Measurements from ENCODE around the gene CALN1. TPM values are rescaled to one million over a fixed set of nuclear protein-coding genes. Genes with fewer than 3 reads are reported as not detected.

The CALN1 gene
- total and polyA plus RNA-seq, 2 of the 8 experiments (the other 6 are each of a cell fraction or from before 2014, with no cell fraction given): 6.4 to 15.2 TPM

DNA sequence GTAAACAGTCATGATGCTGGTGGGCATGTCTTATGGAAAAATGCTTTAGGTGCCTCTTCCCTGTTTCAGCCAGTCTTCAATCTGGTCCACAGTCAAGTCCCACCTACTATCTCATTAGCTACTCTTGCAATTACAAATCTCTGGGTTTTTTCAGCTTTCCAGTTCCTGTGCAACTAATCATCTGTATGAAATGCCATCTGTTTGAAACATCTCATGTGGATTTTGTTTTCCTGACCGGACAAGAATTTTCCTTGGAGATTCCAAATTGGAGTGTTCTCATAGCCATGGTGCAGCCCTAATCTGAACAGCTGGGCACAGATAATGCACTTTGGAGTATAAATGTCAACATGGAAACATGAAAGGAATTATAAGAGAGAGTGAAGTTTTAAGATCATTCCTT lies 41.3 kb upstream of the CALN1 start:
- H3K18ac ChIP-seq (ENCODE audit: extremely low read depth, low read length): no peak overlapping the region
- no peak overlapping the region for H2BK12ac ChIP-seq (ENCODE audit: low read depth, low read length)
- CTCF ChIA-PET (ENCODE audit: partially characterized antibody): interaction anchor here (1.2 to 1.3 kb wide), 2 partner anchors 53 to 241 kb away, joined by 3 read pairs; no protein-coding TSS in a partner anchor
- no peak overlapping the region for H2BK20ac ChIP-seq (ENCODE audit: low read length)
- H2AK5ac ChIP-seq (ENCODE audit: low read depth, low read length): no peak overlapping the region
- H3K79me2 ChIP-seq (ENCODE audit: control insufficient read depth in 1 of 2, insufficient read depth in 2 of 2, low read length in 2 of 2): no peaks in the 10 kb centered on the region
- DNase-seq (ENCODE audit: low read depth in 1 of 2, low spot score in 2 of 2) (no peak), FAIRE-seq (no peak)
- no peak overlapping the region for H4K8ac ChIP-seq (ENCODE audit: extremely low read depth, insufficient read depth, low read length)
- 96% methylated on average over 1 of the region's 1 CpG; no CpG with 5 or more reads in 1 of the 2 experiments for WGBS, 2 experiments (ENCODE audit: extremely low coverage in 1 of 2, insufficient coverage in 1 of 2, insufficient read length in 1 of 2, insufficient replicate concordance in 2 of 2, low coverage in 1 of 2, low lambda C conversion rate in 2 of 2, missing lambda C conversion rate in 1 of 2)
- no peak overlapping the region for H3K23ac ChIP-seq (ENCODE audit: insufficient read length)
- H3K27me3 ChIP-seq (replicated peaks in 1 of 4; ENCODE audit: control insufficient read depth in 3 of 4, extremely low read depth in 1 of 4, insufficient read depth in 3 of 4, low read length in 3 of 4): no peaks in the 10 kb centered on the region; a peak in 1 of 7 replicates
- H4K20me1 ChIP-seq (replicated peaks in 1 of 2; ENCODE audit: control insufficient read depth in 1 of 2, insufficient read depth in 2 of 2, low read length in 2 of 2): no peaks in the 10 kb centered on the region
- no peaks in the 10 kb centered on the region for H3K23me2 ChIP-seq (ENCODE audit: low read depth, low read length)
- no peak overlapping the region for H3K4ac ChIP-seq (replicated peaks; ENCODE audit: insufficient read length, low read depth, low read length)
- H3K9me3 ChIP-seq (ENCODE audit: insufficient read depth in 2 of 2, low read depth in 1 of 2, low read length in 1 of 2): peaks cover 0 to 9% of the 10 kb centered on the region in 2 experiments; a peak in 2 of 4 replicates
- no peak overlapping the region for H3K9ac ChIP-seq (replicated peaks in 1 of 4; ENCODE audit: extremely low read depth in 1 of 4, low read depth in 3 of 4, low read length in 3 of 4)
- H3K79me1 ChIP-seq (ENCODE audit: low read depth, low read length): no peaks in the 10 kb centered on the region
- H3K4me3 ChIP-seq (ENCODE audit: extremely low read depth in 1 of 4, insufficient read depth in 2 of 4, low read depth in 3 of 4, low read length in 4 of 4): no peak overlapping the region
- no peak overlapping the region for H3K14ac ChIP-seq (ENCODE audit: insufficient read length)
- H2BK120ac ChIP-seq (replicated peaks; ENCODE audit: low read depth, low read length): no peak overlapping the region
- H2BK5ac ChIP-seq (ENCODE audit: low read depth, low read length): no peak overlapping the region
- no peak overlapping the region for H2BK15ac ChIP-seq (ENCODE audit: low read length)
- H3K4me1 ChIP-seq (replicated peaks in 1 of 4; ENCODE audit: control insufficient read depth in 3 of 4, insufficient read depth in 4 of 4, low read length in 3 of 4): no peaks in the 10 kb centered on the region
- no peak overlapping the region for H3K4me2 ChIP-seq (ENCODE audit: insufficient read depth in 1 of 2, low read depth in 2 of 2, low read length in 2 of 2)
- no peak overlapping the region for H4K5ac ChIP-seq (ENCODE audit: insufficient read length, low read depth, low read length)
- H4K91ac ChIP-seq (replicated peaks; ENCODE audit: insufficient read length, low read length): no peak overlapping the region
- H3K36me3 ChIP-seq (ENCODE audit: control insufficient read depth in 2 of 4, insufficient read depth in 4 of 4, low read length in 3 of 4): no peaks in the 10 kb centered on the region
- H3K27ac ChIP-seq (ENCODE audit: low read depth, low read length): no peak overlapping the region
- H2AFZ ChIP-seq (ENCODE audit: low read length): no peak overlapping the region
- H3K56ac ChIP-seq (replicated peaks; ENCODE audit: insufficient read length, low read depth, low read length): no peak overlapping the region
- POLR2A ChIA-PET (ENCODE audit: partially characterized antibody): no interaction called here
- no peak for TF ChIP-seq MAFK (IDR thresholded peaks at IDR 0.05; ENCODE audit: low read depth, low read length)
- no peak for TF ChIP-seq TEAD4 (IDR thresholded peaks at IDR 0.05; ENCODE audit: low read depth, low read length)
- no peak for TF ChIP-seq RNF2 (IDR thresholded peaks at IDR 0.05; ENCODE audit: borderline replicate concordance, low read depth, low read length, missing control alignments, poor library complexity, severe bottlenecking)
- no peak for TF ChIP-seq NANOG (IDR thresholded peaks at IDR 0.05; ENCODE audit: insufficient read depth, low read depth, low read length, poor library complexity, severe bottlenecking)
- no peak for TF ChIP-seq BACH1 (IDR thresholded peaks at IDR 0.05; ENCODE audit: low read length)
- TF ChIP-seq JUND (IDR thresholded peaks at IDR 0.05; ENCODE audit: low read length): no peak
- no peak for TF ChIP-seq EP300 (IDR thresholded peaks at IDR 0.05; ENCODE audit: borderline replicate concordance in 1 of 2, low read depth in 2 of 2, low read length in 2 of 2)
- no peak for TF ChIP-seq FOSL1 (IDR thresholded peaks at IDR 0.05; ENCODE audit: insufficient read depth, low read depth, low read length)
- no peak for TF ChIP-seq CHD2 (IDR thresholded peaks at IDR 0.05; ENCODE audit: low read length)
- no peak for TF ChIP-seq CHD1 (IDR thresholded peaks at IDR 0.05; ENCODE audit: low read depth, low read length)
- TF ChIP-seq, protein P1, sequence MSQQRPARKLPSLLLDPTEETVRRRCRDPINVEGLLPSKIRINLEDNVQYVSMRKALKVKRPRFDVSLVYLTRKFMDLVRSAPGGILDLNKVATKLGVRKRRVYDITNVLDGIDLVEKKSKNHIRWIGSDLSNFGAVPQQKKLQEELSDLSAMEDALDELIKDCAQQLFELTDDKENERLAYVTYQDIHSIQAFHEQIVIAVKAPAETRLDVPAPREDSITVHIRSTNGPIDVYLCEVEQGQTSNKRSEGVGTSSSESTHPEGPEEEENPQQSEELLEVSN (IDR thresholded peaks at IDR 0.05): no peak
- no peak for TF ChIP-seq RBBP5 (IDR thresholded peaks at IDR 0.05; ENCODE audit: borderline replicate concordance, low read depth, low read length)

Data from H1 (cell line).